Stimulated activated CD8-positive, alpha-beta memory T cell treated with anti-CD3 and anti-CD28 coated beads, Interleukin-12 subunit alpha, Interleukin-12 subunit beta, amount 100 ng/mL, for 1 hour (primary cell): Measurements from ENCODE around the gene SYCN.

ENCODE experiments used
- DNase-seq: peaks from one replicate; pipeline ENCODE4 v3.0.0-alpha.2; 2020; ENCODE audit warnings: low read depth

SYCN gene

GRCh38 chr19:39155741-39156140 is 48.3 kb downstream of the SYCN start:
- DNase-seq: no peak

DNA sequence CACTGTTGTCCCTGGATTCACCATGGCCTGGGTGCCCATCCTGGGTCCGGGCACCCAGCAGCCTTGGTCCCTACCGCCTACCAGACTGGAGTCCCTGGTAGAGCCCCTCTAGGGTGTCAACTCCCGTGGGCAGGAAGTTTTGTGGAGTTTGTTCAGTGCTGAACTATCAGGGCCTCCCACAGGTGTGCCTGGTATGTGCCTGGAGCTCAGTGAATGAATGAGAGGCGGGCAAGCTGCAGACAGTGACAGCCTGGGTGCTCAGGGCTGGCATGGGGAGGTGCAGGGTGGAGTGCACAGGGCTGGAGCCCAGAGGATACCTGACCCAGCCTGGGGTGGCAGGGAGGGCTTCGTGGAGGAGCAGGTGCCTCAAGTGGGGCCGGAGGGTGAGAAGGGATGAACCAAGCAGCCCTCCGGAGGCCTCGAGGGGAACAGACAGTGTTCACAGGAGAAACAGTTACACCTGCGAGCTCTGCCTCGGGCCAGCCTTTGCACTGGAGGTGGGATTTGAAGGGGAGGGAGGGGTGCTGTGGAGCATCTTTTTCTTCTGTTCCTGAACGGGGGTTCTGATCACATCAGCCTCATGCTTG is 48.9 kb downstream of the SYCN start:
- no peak for DNase-seq

DNA sequence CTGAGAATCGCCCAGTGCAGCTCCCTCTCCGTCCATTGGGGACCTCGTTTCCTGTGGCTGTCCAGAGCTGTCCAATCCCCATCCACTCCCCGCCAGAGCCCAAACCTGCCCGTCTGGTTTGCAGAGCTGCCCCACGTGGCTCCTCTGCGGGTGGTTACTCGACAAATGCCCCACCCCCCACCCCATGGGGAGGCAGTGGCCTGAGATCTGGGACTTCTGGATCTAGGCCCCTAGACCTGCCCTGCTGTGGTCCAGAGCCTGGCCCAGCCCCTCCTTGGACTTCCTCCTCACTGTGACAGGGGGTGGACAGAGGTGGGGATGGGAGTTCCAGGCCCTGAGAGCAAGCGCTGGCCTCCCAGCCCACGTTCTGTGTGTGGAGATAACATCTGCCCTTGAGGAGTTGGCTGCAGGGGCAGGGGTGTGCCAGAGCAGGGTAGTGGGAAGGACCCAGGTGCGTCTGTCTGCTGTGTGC is 49.4 kb downstream of the SYCN start:
- DNase-seq: no peak

DNA sequence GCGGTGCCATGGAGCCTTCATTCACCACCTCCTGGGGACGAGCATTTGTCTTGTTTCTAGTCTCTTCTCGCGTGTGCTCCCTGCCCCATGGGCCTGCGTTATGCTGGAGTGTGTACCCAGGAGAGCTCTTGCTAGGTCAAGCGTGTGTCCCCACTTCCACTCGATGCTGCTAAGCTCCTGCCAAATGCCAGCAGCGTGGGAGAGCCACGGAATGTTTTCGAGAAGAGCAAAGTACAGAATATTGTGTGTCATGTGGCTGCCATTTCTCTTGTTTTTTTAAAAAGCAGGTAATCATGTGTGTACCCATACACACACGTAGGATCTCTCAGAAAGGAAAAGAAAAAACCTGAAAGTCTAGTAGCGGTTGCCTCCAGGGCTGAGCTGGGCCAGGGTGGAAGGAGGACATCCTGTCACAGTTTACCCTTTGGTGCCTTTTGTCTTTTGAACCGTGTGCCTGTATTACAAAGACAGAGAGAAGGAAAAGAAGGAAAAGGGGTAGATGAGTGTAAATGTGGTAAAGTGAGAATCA is 49.9 kb downstream of the SYCN start:
- DNase-seq: no peak
